HepG2 (cell line): Measurements from ENCODE around the gene TNKS1BP1. TPM values are rescaled to one million over a fixed set of nuclear protein-coding genes. Genes with fewer than 3 reads are reported as not detected.

ENCODE experiments used
- CSRNP1 ChIP-seq: sonication (generic); formaldehyde crosslinking; IDR thresholded peaks from 2 replicates; pipeline ENCODE4 v1.8.1; 2023; ENCODE audit warnings: mild to moderate bottlenecking, missing genetic modification reagents
- E2F1 ChIP-seq: sonication (generic); formaldehyde crosslinking; IDR thresholded peaks from 2 replicates; pipeline ENCODE4 v1.5.0; 2020; ENCODE audit warnings: missing genetic modification reagents
- FOXK1 ChIP-seq: sonication (generic); formaldehyde crosslinking; IDR thresholded peaks from 2 replicates; pipeline ENCODE4 v1.4.0; 2020; ENCODE audit warnings: low read depth, missing genetic modification reagents, borderline replicate concordance
- GABPA ChIP-seq, 2 experiments: IDR thresholded peaks; 2 replicates each; pipeline ENCODE4 v1.6.1; 2011 to 2016; ENCODE audit warnings: low read depth in 2 of 2, low read length in 1 of 2, missing biosample characterization in 1 of 2, missing genetic modification characterization in 1 of 2
- RARA ChIP-seq: IDR thresholded peaks from 2 replicates; pipeline ENCODE4 v1.6.1; 2016; ENCODE audit warnings: missing genetic modification reagents, missing compliant biosample characterization
- UBTF ChIP-seq: sonication (generic); formaldehyde crosslinking; IDR thresholded peaks from 2 replicates; pipeline ENCODE4 v1.4.0; 2020; ENCODE audit warnings: mild to moderate bottlenecking, missing genetic modification reagents
- ZFP36 ChIP-seq: fragments of 150-350 bp; IDR thresholded peaks from 2 replicates; pipeline ENCODE4 v1.6.1; 2018; ENCODE audit warnings: borderline replicate concordance, low read length, low read depth; ENCODE audit not compliant: partially characterized antibody
- ZNF281 ChIP-seq: sonication (generic); formaldehyde crosslinking; IDR thresholded peaks from 2 replicates; pipeline ENCODE4 v1.4.0; 2020; ENCODE audit warnings: missing genetic modification reagents, borderline replicate concordance
- ZNF501 ChIP-seq: sonication (generic); formaldehyde crosslinking; IDR thresholded peaks from 2 replicates; pipeline ENCODE4 v1.5.1; 2020; ENCODE audit warnings: mild to moderate bottlenecking, moderate library complexity, missing genetic modification reagents
- ZNF703 ChIP-seq: sonication (generic); formaldehyde crosslinking; IDR thresholded peaks from 2 replicates; pipeline ENCODE4 v1.5.1; 2020; ENCODE audit warnings: missing genetic modification reagents, mild to moderate bottlenecking, moderate library complexity, borderline replicate concordance
- polyA plus RNA-seq, 8 experiments: library from polyadenylated mRNA; depleted of rRNA in 3 of 8; stranded (reverse) in 7 of 8; unstranded in 1 of 8; fragments of >200 nt; fragmentation: Illumina TruSeq in 4 of 8; extraction: Trizol in 4 of 8; gene quantifications; 2 replicates each; pipeline versions ENCODE4 v1.2.1 to v1.2.3, GENCODE V29; 2011 to 2016; ENCODE audit warnings: low read depth in 4 of 8, missing spikeins in 1 of 8, mixed read lengths in 1 of 8; ENCODE audit not compliant: insufficient read depth in 1 of 8
- total RNA-seq, 5 experiments: library from RNA; depleted of rRNA; stranded (reverse); fragments of >200 nt; fragmentation: Illumina TruSeq; extraction: Trizol; gene quantifications; 2 replicates each; pipeline ENCODE4 v1.2.3, GENCODE V29; 2016; ENCODE audit warnings: low read depth in 1 of 5
- TF ChIP-seq, protein P1 (sequence below): sonication (generic); formaldehyde crosslinking; IDR thresholded peaks from 2 replicates; pipeline ENCODE4 v1.4.0; 2020; ENCODE audit warnings: low read depth, missing genetic modification reagents
- TF ChIP-seq, protein P2 (sequence below): sonication (generic); formaldehyde crosslinking; IDR thresholded peaks from 2 replicates; pipeline ENCODE4 v1.8.0; 2022; ENCODE audit warnings: missing genetic modification reagents, mild to moderate bottlenecking, inconsistent platforms, borderline replicate concordance

Gene TNKS1BP1
- total and polyA plus RNA-seq, 2 of the 13 experiments (the other 11 are each of a cell fraction or from before 2014, with no cell fraction given): 13.7 to 15.0 TPM

GRCh38 chr11:57335343-57336110 lies 10.8 kb upstream of the TNKS1BP1 start, which contains the start of gene SSRP1 (continued):
- TF ChIP-seq GABPA (IDR thresholded peaks at IDR 0.05; ENCODE audit: low read depth, low read length) (peak; percentile 80), GABPA (CRISPR knock-in tag; IDR thresholded peaks at IDR 0.05; ENCODE audit: low read depth) (peak; percentile 91), ZNF703 (CRISPR knock-in tag) (no peak), CSRNP1 (CRISPR knock-in tag) (0 out of 2 replicates have a peak, but pooled peaks have one; percentile 14), ZNF281 (CRISPR knock-in tag) (0 out of 2 replicates have a peak, but pooled peaks have one; percentile 5), ZFP36 (no peak), ZNF501 (CRISPR knock-in tag) (0 out of 2 replicates have a peak, but pooled peaks have one; percentile 26), E2F1 (peak; percentile 78; the same call in 1 of the 2 replicates), RARA (CRISPR knock-in tag) (peak; percentile 29; the same call in 1 of the 2 replicates), UBTF (CRISPR knock-in tag) (peak; percentile 68), FOXK1 (CRISPR knock-in tag) (peak; percentile 59; the same call in 1 of the 2 replicates)
- TF ChIP-seq, protein P1, sequence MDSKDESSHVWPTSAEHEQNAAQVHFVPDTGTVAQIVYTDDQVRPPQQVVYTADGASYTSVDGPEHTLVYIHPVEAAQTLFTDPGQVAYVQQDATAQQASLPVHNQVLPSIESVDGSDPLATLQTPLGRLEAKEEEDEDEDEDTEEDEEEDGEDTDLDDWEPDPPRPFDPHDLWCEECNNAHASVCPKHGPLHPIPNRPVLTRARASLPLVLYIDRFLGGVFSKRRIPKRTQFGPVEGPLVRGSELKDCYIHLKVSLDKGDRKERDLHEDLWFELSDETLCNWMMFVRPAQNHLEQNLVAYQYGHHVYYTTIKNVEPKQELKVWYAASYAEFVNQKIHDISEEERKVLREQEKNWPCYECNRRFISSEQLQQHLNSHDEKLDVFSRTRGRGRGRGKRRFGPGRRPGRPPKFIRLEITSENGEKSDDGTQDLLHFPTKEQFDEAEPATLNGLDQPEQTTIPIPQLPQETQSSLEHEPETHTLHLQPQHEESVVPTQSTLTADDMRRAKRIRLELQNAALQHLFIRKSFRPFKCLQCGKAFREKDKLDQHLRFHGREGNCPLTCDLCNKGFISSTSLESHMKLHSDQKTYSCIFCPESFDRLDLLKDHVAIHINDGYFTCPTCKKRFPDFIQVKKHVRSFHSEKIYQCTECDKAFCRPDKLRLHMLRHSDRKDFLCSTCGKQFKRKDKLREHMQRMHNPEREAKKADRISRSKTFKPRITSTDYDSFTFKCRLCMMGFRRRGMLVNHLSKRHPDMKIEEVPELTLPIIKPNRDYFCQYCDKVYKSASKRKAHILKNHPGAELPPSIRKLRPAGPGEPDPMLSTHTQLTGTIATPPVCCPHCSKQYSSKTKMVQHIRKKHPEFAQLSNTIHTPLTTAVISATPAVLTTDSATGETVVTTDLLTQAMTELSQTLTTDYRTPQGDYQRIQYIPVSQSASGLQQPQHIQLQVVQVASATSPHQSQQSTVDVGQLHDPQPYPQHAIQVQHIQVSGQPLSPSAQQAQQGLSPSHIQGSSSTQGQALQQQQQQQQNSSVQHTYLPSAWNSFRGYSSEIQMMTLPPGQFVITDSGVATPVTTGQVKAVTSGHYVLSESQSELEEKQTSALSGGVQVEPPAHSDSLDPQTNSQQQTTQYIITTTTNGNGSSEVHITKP: peak; percentile 99
- TF ChIP-seq, protein P2, sequence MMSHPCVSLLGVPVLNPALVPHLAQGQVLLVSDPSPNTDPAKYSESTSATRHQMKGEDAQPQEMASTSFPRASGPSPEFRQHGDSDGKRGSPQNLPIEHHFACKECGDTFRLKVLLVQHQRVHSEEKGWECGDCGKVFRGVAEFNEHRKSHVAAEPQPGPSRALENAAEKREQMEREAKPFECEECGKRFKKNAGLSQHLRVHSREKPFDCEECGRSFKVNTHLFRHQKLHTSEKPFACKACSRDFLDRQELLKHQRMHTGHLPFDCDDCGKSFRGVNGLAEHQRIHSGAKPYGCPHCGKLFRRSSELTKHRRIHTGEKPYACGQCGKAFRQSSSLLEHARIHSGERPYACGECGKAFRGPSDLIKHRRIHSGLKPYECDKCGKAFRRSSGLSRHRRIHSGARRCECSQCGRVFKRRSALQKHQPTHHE (CRISPR knock-in tag): peak; percentile 38; the same call in 1 of the 2 replicates
